ENCODE data around the gene MRPS27. TPM values are rescaled to one million over a fixed set of nuclear protein-coding genes. Genes with fewer than 3 reads are reported as not detected.
A peak's percentile ranks its signal among the peaks of the same experiment; 100 is the strongest.

MRPS27 gene
- total RNA-seq, 1 experiment from 2014 or later: 88.6 TPM

GRCh38 chr5:72286798-72287197 is 33.2 kb downstream of the MRPS27 start:
- Histone ChIP-seq H3K9me3 (ENCODE audit: low read depth, low read length, poor library complexity, severe bottlenecking) (no peaks in the 10 kb centered on the region), H3K4me3 (ENCODE audit: low read depth, low read length, poor library complexity, severe bottlenecking) (no peak overlapping the region), H3K4me1 (ENCODE audit: insufficient read depth, low read length, poor library complexity, severe bottlenecking) (peaks cover 21% of the 10 kb centered on the region), H3K36me3 (ENCODE audit: insufficient read depth, low read length, poor library complexity, severe bottlenecking) (peaks cover 5% of the 10 kb centered on the region), H3K27ac (ENCODE audit: low read depth, low read length, poor library complexity, severe bottlenecking) (no peak overlapping the region), H3K27me3 (replicated peaks; ENCODE audit: insufficient read depth, low read depth, low read length, poor library complexity) (no peaks in the 10 kb centered on the region)
- ChIA-PET POLR2A (ENCODE audit: low non-redundant PET) (no interaction called here), CTCF (no interaction called here)
- BruUV-seq (replicated peaks): no TSS peak
- TF ChIP-seq CTCF (conservative IDR thresholded peaks at IDR 0.05; ENCODE audit: low read depth, low read length) (no peak), EZH2 (IDR thresholded peaks at IDR 0.05; ENCODE audit: borderline replicate concordance, low read depth, low read length, poor library complexity, severe bottlenecking) (no peak)
- intact Hi-C loops (cut with micrococcal nuclease; ENCODE audit: unreplicated experiment): no loop called here
- DNase-seq (ENCODE audit: low spot score): no peak

GRCh38 chr5:72285424-72285821 is 34.6 kb downstream of the MRPS27 start:
- Histone ChIP-seq H3K4me3 (ENCODE audit: low read depth, low read length, poor library complexity, severe bottlenecking) (no peak overlapping the region), H3K27ac (ENCODE audit: low read depth, low read length, poor library complexity, severe bottlenecking) (peak overlapping the region; percentile 48), H3K4me1 (ENCODE audit: insufficient read depth, low read length, poor library complexity, severe bottlenecking) (peaks cover 33% of the 10 kb centered on the region), H3K36me3 (ENCODE audit: insufficient read depth, low read length, poor library complexity, severe bottlenecking) (peaks cover 5% of the 10 kb centered on the region), H3K27me3 (replicated peaks; ENCODE audit: insufficient read depth, low read depth, low read length, poor library complexity) (no peaks in the 10 kb centered on the region), H3K9me3 (ENCODE audit: low read depth, low read length, poor library complexity, severe bottlenecking) (no peaks in the 10 kb centered on the region)
- no peak for DNase-seq (ENCODE audit: low spot score)
- ChIA-PET POLR2A (ENCODE audit: low non-redundant PET) (no interaction called here), CTCF (no interaction called here)
- TF ChIP-seq CTCF (conservative IDR thresholded peaks at IDR 0.05; ENCODE audit: low read depth, low read length): no peak
- no peak for TF ChIP-seq EZH2 (IDR thresholded peaks at IDR 0.05; ENCODE audit: borderline replicate concordance, low read depth, low read length, poor library complexity, severe bottlenecking)
- intact Hi-C loops (cut with micrococcal nuclease; ENCODE audit: unreplicated experiment): no loop called here
- no TSS peak for BruUV-seq (replicated peaks)

- intact Hi-C loops (cut with micrococcal nuclease; ENCODE audit: unreplicated experiment): loop anchor here (5.0 kb wide), 1 partner anchor 147 kb away; no protein-coding TSS in a partner anchor
- Histone ChIP-seq H3K27me3 (replicated peaks; ENCODE audit: insufficient read depth, low read depth, low read length, poor library complexity) (no peaks in the 10 kb centered on the region), H3K36me3 (ENCODE audit: insufficient read depth, low read length, poor library complexity, severe bottlenecking) (peaks cover 5% of the 10 kb centered on the region), H3K4me1 (ENCODE audit: insufficient read depth, low read length, poor library complexity, severe bottlenecking) (peaks cover 39% of the 10 kb centered on the region), H3K9me3 (ENCODE audit: low read depth, low read length, poor library complexity, severe bottlenecking) (no peaks in the 10 kb centered on the region), H3K27ac (ENCODE audit: low read depth, low read length, poor library complexity, severe bottlenecking) (peak overlapping the region; percentile 48), H3K4me3 (ENCODE audit: low read depth, low read length, poor library complexity, severe bottlenecking) (no peak overlapping the region)
- no peak for TF ChIP-seq CTCF (conservative IDR thresholded peaks at IDR 0.05; ENCODE audit: low read depth, low read length)
- no peak for TF ChIP-seq EZH2 (IDR thresholded peaks at IDR 0.05; ENCODE audit: borderline replicate concordance, low read depth, low read length, poor library complexity, severe bottlenecking)
- CTCF ChIA-PET: no interaction called here
- no TSS peak for BruUV-seq (replicated peaks)
- DNase-seq (ENCODE audit: low spot score): no peak
- POLR2A ChIA-PET (ENCODE audit: low non-redundant PET): no interaction called here
Observed at GRCh38 chr5:72284559-72285423, 35.2 kb downstream of the MRPS27 start.

All from A673 (cell line).